GM21423 (cell line): ENCODE data around the gene PTPN21.
"Not testable (repeated sequence)": the region's sequence is repeated elsewhere in the genome, so short reads cannot be mapped to it uniquely, and the experiment has no call there.

Experiments used
- ATAC-seq: cut with Tn5 transposase; IDR thresholded peaks from one replicate; pipeline ENCODE4 v1.9.1; 2021; ENCODE audit warnings: mild to moderate bottlenecking, moderate library complexity; ENCODE audit not compliant: unreplicated experiment

Gene PTPN21

GRCh38 chr14:88552876-88553275, 1.9 kb downstream of the PTPN21 start:
- no peak for ATAC-seq

DNA sequence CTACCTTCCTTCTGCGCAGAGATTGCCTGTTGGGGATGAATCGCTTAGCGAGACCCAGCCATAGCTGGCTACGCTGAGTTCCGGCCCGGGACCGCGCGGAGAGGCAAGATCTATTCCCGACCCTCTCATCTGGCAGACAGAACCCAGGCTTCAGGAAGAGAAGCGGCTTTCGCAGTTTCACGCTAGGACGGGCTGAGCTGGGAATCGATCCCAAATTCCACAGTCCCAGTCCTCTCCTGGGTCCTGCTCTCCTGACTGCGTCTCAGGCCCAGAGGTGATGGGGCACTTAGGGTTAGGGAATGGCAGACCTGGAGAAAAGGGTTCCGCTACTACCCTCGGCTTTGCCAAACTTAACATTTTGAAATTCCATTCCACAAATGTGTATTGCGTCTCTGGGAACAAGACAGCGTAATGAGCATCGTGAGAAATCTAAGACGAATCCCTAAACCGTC, 2.8 kb downstream of the PTPN21 start:
- no peak for ATAC-seq

GRCh38 chr14:88551094-88551870, 3.5 kb downstream of the PTPN21 start:
- ATAC-seq, result peak; percentile 55

DNA sequence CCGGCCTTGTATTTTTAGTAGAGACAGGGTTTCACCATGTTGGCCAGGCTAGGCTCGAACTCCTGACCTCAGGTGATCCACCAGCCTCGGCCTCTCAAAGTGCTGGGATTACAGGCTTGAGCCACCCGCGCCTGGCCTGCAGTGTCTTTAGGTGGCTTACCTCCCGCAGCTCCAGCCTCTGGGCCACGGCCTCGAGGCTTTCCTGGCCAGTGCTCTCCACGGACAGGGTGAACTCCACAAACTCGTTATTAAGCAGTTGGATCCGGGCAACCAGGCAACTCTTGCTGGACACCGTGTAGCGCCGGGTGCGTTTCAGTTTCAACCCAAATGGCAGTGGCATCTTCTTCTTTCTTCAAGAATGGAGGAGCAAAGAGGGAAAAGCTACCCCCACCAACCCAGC, 4.7 kb downstream of the PTPN21 start:
- no peak for ATAC-seq

GRCh38 chr14:88547386-88547780, 7.4 kb downstream of the PTPN21 start:
- no peak for ATAC-seq

GRCh38 chr14:88546621-88547385, 8.0 kb downstream of the PTPN21 start:
- no peak for ATAC-seq

DNA sequence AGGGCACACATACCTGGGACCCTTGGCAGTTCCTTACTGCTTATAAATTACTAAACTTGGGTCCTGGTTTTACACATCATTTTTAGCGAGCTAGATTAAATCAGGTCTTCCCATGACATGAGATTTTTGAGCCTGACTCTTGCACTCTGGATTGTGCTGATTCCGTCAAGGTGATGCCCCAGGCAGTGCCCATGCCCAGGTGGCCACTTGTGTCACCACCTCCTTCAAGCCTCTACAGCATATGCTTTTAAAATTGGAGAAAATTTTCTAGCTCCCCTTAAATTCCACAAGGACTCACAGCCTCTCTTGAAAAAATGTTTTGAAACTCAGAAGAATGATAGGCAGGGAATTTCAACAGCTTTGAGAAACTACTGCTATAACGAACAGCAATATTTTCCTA, 9.6 kb downstream of the PTPN21 start:
- no peak for ATAC-seq

GRCh38 chr14:88542857-88543795, 11.7 kb downstream of the PTPN21 start:
- ATAC-seq, result no peak

GRCh38 chr14:88541324-88541723, 13.5 kb downstream of the PTPN21 start:
- ATAC-seq, result no peak

DNA sequence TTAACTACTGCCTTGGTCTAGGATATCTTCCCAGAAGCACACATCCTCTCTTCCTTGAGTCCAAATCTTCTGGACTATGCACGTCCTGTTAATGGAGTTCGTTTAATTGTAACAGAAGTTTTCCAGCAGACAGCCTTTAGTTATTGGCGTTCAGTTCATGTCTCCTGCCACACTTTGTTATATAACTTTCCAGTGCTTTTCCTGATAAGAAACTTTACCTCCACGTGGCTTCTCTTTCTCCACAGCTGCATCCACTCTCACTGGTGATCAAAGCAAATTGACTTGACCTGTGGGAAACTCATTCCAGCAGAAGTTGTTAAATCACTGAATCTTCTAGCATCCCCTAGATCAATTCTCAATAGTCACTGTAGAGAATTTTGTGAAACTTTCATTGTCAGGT, 19.0 kb downstream of the PTPN21 start:
- ATAC-seq, result no peak

DNA sequence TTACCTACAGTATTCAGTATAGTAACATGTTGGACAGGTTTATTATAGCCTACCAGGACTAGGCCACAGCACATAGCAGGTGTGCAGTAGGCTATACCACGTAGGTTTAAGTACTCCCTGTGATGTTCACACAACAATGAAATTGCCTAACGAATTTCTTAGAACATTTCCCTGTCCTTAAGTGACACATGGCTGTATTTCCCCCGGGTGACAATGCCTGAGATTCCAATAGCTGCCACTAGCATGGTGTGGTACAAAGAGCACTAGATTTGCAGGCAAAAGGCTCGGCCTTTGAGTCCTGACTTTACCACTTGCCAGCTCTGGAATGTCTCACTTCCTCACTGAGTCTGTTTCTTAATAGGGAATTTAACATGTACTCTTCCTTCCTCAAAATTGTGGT, 19.7 kb downstream of the PTPN21 start:
- no peak for ATAC-seq

GRCh38 chr14:88533064-88533602, 21.7 kb downstream of the PTPN21 start:
- ATAC-seq, result no peak

DNA sequence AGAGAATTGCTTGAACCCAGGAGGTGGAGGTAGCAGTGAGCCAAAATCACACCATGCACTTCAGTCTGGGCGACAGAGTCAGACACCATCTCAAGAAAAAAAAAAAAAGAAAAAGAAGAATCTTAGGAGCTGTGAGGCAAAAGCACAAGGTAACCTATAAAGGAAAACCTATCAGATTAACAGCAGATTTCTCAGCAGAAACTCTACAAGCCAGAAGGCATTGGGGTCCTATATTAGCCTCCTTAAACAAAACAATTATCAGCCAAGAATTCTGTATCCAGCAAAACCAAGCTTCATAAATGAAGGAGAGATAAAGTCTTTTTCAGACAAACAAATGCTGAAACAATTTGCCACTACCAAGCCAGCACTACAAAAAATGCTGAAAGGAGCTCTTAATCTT, 24.9 kb downstream of the PTPN21 start:
- not testable (repeated sequence) for ATAC-seq

DNA sequence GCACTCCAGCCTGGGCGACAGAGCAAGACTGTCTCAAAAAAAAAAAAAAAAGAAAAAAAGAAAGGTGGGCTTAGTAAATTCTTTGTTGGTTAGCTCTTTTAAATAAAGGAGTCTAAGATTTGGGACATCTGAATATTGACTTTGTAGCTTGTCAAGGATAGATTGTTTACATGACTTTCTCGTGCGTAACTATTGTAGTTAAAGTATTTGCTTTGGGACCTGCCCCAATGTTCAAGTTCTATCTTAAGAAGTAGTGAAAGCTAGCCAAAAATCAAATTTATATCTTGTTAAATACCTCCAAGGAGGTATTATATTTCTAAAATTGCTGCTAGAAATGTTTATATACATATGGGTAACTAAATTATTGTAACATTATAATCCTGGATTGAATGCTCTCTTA, 32.4 kb downstream of the PTPN21 start:
- no peak for ATAC-seq

DNA sequence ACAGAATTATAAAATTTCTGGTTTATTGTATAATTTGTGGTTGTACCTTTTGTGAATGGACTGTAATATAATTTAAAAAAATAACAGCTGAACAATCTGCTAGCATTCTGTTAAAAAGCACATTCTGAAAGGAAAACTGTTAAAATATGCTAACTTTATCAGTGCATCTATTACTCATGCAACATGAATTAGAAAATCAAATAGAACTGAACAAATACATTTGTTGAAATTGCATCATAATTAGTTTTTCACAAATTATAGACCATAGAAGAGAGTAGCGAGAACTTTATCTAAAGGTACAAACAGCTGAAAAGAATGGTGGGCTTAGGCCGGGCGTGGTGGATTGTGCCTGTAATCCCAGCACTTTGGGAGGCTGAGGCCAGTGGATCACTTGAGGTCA, 33.0 kb downstream of the PTPN21 start:
- no peak for ATAC-seq

DNA sequence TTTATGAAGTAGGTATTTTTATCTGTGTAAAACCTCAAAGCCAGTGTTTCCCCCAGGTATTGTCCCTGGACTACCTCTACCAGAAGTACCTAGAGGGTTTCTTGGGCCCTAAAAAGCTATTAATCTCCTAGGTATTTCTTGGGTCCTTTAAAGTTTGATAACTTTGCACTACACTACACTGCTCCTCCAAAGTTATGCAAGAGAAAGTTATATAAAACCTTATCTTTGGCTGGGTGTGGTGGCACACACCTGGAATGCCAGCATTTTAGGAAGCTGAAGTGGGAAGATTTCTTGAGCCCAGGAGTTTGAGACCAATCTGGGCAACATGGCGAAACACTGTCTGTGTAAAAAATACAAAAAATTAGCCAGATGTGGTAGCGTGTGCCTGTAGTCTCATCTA, 34.9 kb downstream of the PTPN21 start:
- ATAC-seq, result no peak

DNA sequence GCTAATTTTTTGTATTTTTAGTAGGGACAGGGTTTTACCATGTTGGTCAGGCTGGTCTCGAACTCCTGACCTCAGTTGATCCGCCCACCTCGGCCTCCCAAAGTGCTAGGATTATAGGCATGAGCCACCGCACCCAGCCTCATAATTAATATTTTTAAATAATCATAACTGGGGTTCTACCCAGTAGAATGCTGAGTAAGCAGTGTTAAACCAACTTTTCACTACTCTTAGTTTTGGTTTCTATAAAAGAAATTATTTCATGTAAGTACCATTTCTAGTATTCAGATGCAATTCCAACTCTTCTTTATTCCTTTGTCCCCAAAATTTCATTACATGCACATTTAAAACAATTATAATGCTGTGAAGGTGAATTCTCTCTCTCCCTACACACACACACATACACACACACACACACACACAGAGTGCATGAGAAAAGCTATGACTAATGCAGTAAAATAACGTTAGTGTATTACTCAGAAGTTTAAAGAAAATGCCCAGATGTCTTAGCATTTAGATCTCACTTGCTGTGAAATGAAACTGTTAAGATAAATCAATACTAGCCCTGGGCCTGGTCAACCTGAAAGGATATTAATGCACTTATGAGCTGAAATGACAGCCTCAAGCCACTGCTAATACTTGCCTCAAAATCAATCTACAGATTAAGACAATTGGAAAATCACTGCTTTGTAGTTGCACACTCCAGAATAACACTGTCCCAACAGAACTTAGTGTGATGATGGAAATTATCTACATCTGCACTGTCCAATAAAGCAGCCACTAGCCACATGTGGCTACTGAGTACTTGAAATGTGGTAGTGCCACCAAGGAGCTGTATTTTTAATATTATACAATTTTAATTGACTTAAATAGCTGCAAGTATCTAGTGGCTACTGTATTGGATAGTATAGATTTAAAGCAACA, 36.0 kb downstream of the PTPN21 start:
- ATAC-seq, result no peak

DNA sequence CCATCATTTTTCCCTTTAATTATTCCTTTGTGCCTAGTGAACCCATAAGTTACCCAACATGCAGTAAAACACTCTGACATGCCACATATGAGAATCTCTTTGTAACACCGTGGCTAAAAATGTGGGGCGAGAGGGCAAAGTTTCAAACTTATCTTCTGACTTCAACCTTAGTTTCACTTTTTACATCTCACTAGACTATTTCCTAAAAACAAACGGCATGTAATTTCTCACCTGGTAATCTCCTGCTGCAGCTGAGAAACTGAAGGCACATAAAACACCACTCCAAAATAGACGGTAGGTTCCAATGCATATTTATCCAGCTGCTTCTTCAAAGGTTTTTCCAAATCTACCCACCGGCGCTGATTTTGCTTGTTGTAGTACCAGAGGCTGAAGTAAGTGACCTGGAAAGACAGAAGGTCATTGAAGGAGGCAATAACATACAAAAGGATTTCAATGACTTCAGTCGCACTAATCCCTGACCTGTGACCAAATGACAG, 37.9 kb downstream of the PTPN21 start:
- no peak for ATAC-seq

GRCh38 chr14:88515499-88516221, 39.1 kb downstream of the PTPN21 start:
- no peak for ATAC-seq
